ENCODE data around the gene ING5. TPM values are rescaled to one million over a fixed set of nuclear protein-coding genes. Genes with fewer than 3 reads are reported as not detected.
"Not testable (repeated sequence)": the region's sequence is repeated elsewhere in the genome, so short reads cannot be mapped to it uniquely, and the experiment has no call there.

ING5 gene
- total RNA-seq, 1 donor from 2014 or later: 38.3 TPM

DNA sequence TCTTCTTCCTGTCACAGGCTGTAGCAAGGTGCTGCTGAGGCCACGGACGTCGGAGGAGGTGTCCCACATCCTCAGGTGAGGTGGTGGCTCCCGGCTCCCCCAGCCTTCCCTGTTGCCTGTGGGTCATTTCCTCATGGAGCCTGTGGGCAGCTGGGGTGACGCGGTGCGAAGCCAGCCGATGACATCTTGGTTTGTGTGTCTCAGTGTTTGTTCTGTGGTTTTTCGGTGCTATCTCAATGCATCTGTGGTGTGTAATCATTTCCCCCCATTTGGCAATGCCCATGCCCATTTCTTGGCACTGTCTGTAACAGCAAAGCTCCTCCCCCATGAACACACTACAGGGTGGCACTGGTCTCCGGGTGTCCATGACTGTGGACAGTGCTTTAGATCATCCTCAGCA, 39.2 kb downstream of the ING5 start:
- no peak overlapping the region for H3K4me3 Mint-ChIP-seq (ENCODE audit: unreplicated experiment)
- no peaks in the 10 kb centered on the region for H3K4me1 Mint-ChIP-seq (ENCODE audit: low read depth, unreplicated experiment)
- H3K27me3 Mint-ChIP-seq (ENCODE audit: unreplicated experiment): peaks cover 1% of the 10 kb centered on the region
- no peak for DNase-seq
- H3K9me3 Mint-ChIP-seq (ENCODE audit: unreplicated experiment): peaks cover 8% of the 10 kb centered on the region
- no peak overlapping the region for H3K27ac Mint-ChIP-seq (ENCODE audit: unreplicated experiment)
- TF ChIP-seq, protein P1, sequence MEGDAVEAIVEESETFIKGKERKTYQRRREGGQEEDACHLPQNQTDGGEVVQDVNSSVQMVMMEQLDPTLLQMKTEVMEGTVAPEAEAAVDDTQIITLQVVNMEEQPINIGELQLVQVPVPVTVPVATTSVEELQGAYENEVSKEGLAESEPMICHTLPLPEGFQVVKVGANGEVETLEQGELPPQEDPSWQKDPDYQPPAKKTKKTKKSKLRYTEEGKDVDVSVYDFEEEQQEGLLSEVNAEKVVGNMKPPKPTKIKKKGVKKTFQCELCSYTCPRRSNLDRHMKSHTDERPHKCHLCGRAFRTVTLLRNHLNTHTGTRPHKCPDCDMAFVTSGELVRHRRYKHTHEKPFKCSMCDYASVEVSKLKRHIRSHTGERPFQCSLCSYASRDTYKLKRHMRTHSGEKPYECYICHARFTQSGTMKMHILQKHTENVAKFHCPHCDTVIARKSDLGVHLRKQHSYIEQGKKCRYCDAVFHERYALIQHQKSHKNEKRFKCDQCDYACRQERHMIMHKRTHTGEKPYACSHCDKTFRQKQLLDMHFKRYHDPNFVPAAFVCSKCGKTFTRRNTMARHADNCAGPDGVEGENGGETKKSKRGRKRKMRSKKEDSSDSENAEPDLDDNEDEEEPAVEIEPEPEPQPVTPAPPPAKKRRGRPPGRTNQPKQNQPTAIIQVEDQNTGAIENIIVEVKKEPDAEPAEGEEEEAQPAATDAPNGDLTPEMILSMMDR (IDR thresholded peaks at IDR 0.05; ENCODE audit: partially characterized antibody, unreplicated experiment): no peak
- H3K36me3 Mint-ChIP-seq (ENCODE audit: unreplicated experiment): peaks cover 7% of the 10 kb centered on the region

DNA sequence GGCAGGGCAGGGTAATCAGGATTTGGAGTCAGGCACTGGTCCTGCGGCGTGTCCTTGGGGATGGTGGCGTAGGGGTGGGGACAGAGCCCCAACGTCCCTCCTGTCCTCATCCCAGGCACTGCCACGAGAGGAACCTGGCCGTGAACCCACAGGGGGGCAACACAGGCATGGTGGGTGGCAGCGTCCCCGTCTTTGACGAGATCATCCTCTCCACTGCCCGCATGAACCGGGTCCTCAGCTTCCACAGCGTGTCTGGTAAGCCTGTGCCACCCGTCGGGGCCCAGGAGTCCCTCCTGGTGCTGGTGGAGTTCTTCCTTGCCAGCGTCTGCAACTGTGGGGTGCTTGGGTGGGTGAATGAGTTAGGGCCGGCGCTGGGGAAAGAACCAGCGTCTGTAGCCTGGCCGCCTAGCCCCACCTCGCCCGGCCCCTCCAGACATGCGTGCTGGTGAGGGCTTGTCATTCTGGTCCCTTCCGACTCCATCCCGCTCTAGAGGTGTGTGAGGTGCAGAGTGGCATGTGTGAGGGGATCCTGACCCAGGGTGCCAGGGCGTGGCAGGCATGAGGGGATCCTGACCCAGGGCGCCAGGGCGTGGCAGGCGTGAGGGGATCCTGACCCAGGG, 40.6 kb downstream of the ING5 start:
- Mint-ChIP-seq H3K27ac (ENCODE audit: unreplicated experiment) (no peak overlapping the region), H3K36me3 (ENCODE audit: unreplicated experiment) (peaks cover 11% of the 10 kb centered on the region), H3K27me3 (ENCODE audit: unreplicated experiment) (no peaks in the 10 kb centered on the region), H3K4me1 (ENCODE audit: low read depth, unreplicated experiment) (no peaks in the 10 kb centered on the region), H3K9me3 (ENCODE audit: unreplicated experiment) (peaks cover 8% of the 10 kb centered on the region), H3K4me3 (ENCODE audit: unreplicated experiment) (no peak overlapping the region)
- TF ChIP-seq, protein P1 (IDR thresholded peaks at IDR 0.05; ENCODE audit: partially characterized antibody, unreplicated experiment): no peak
- no peak for DNase-seq

DNA sequence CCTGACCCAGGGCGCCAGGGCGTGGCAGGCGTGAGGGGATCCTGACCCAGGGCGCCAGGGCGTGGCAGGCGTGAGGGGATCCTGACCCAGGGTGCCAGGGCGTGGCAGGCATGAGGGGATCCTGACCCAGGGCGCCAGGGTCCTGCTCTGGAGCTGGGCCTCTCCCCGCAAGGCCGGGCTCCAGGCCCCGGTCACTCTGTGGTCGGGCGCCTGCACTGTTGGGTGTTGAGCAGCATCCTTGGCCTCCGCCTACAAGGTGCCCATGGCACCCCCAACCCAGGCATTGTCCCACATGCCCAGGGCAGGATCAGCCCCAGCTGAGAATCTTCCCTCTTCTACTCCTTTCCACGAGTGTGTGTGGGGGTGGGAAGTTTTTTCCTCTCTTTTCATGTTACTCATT, 41.2 kb downstream of the ING5 start:
- not testable (repeated sequence) for DNase-seq; H3K27ac Mint-ChIP-seq (ENCODE audit: unreplicated experiment); H3K27me3 Mint-ChIP-seq (ENCODE audit: unreplicated experiment); H3K4me1 Mint-ChIP-seq (ENCODE audit: low read depth, unreplicated experiment); H3K9me3 Mint-ChIP-seq (ENCODE audit: unreplicated experiment); H3K4me3 Mint-ChIP-seq (ENCODE audit: unreplicated experiment)
- peaks cover 11% of the 10 kb centered on the region for H3K36me3 Mint-ChIP-seq (ENCODE audit: unreplicated experiment)

GRCh38 chr2:241743620-241744019, 41.8 kb downstream of the ING5 start:
- H3K9me3 Mint-ChIP-seq (ENCODE audit: unreplicated experiment): peaks cover 6% of the 10 kb centered on the region
- H3K4me1 Mint-ChIP-seq (ENCODE audit: low read depth, unreplicated experiment): no peaks in the 10 kb centered on the region

DNA sequence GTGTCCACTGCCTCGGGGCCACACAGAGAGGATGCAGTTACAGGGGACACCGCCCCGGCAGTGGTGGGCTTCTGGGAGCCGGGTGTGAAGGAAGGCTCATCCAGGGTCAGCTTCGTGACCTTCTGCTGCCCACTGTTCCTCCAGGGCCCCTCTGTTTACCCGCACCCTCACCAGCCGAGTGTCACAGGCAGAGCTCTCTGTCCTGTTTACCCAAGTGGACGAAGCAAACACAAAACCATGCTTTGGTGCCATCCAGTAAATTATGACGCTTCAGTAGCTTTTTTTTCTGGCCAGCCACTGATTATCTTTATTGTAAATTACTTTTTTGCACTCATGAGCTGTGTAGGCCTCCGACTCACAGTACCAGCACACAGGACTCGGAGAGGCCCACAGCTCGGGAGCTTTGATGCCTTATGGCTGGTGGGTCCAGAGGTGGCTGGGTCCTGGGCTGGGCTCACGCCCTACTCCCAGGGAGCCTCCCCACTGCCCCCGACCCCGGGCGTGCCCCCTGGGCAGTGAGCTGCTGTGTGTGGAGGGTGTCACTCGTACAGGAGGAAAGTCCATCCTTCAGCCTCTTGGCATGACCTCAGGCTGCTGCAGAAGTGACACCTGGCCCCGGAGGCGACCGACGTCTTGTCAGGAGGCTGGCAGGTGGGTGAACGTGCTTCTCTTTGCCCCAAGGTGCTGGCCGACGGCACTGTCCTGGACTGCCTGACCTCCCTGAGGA, 42.4 kb downstream of the ING5 start:
- TF ChIP-seq, protein P1 (IDR thresholded peaks at IDR 0.05; ENCODE audit: partially characterized antibody, unreplicated experiment): no peak
- H3K4me1 Mint-ChIP-seq (ENCODE audit: low read depth, unreplicated experiment): no peaks in the 10 kb centered on the region
- H3K36me3 Mint-ChIP-seq (ENCODE audit: unreplicated experiment): peaks cover 11% of the 10 kb centered on the region
- H3K27ac Mint-ChIP-seq (ENCODE audit: unreplicated experiment): no peak overlapping the region
- DNase-seq: no peak
- H3K4me3 Mint-ChIP-seq (ENCODE audit: unreplicated experiment): no peak overlapping the region
- peaks cover 3% of the 10 kb centered on the region for H3K9me3 Mint-ChIP-seq (ENCODE audit: unreplicated experiment)
- no peaks in the 10 kb centered on the region for H3K27me3 Mint-ChIP-seq (ENCODE audit: unreplicated experiment)

More at GRCh38 chr2:241743620-241744019, 41.8 kb downstream of the ING5 start:
- no peaks in the 10 kb centered on the region for H3K27me3 Mint-ChIP-seq (ENCODE audit: unreplicated experiment)
- DNase-seq: no peak
- peaks cover 11% of the 10 kb centered on the region for H3K36me3 Mint-ChIP-seq (ENCODE audit: unreplicated experiment)
- H3K27ac Mint-ChIP-seq (ENCODE audit: unreplicated experiment): no peak overlapping the region
- TF ChIP-seq, protein P1 (IDR thresholded peaks at IDR 0.05; ENCODE audit: partially characterized antibody, unreplicated experiment): no peak
- no peak overlapping the region for H3K4me3 Mint-ChIP-seq (ENCODE audit: unreplicated experiment)

Measured in glutamatergic neuron (in vitro differentiated cells).